Fibroblast of gingiva (primary cell): Measurements from ENCODE around the gene KIF5A.

Experiments
- DNase-seq: peaks from one replicate; pipeline ENCODE4 v3.0.0-alpha.2; 2011; ENCODE audit warnings: low read depth

Gene KIF5A

GRCh38 chr12:57535764-57536596, 13.9 kb upstream of the KIF5A start:
- DNase-seq = no peak

- no peak for DNase-seq
These were observed 13.3 kb upstream of the KIF5A start for GRCh38 chr12:57536597-57536942.

GRCh38 chr12:57539134-57539768, 10.6 kb upstream of the KIF5A start:
- DNase-seq = no peak

GRCh38 chr12:57541001-57541400, 8.8 kb upstream of the KIF5A start:
- DNase-seq = no peak

GRCh38 chr12:57541717-57542116, 8.1 kb upstream of the KIF5A start:
- DNase-seq = no peak

GRCh38 chr12:57543581-57543980, 6.3 kb upstream of the KIF5A start:
- DNase-seq = no peak

GRCh38 chr12:57545809-57546437, 3.9 kb upstream of the KIF5A start:
- DNase-seq = no peak

GRCh38 chr12:57546438-57547287, 3.2 kb upstream of the KIF5A start, which contains the start of gene DCTN2:
DCTN2 (minus strand) TSS chr12:57547192; CDS start chr12:57547063, 129 bp downstream.
- DNase-seq = peak; percentile 96

GRCh38 chr12:57547288-57548012, 2.4 kb upstream of the KIF5A start:
- no peak for DNase-seq

GRCh38 chr12:57548013-57548315, 1.9 kb upstream of the KIF5A start:
- no peak for DNase-seq

- DNase-seq = no peak
These were observed 1.4 kb upstream of the KIF5A start for GRCh38 chr12:57548488-57548887.

GRCh38 chr12:57549203-57549908, 488 bp upstream of the KIF5A start:
- no peak for DNase-seq

GRCh38 chr12:57550641-57551549, 1.1 kb downstream of the KIF5A start:
- DNase-seq = no peak

GRCh38 chr12:57551637-57552305, 1.9 kb downstream of the KIF5A start:
- DNase-seq = no peak

GRCh38 chr12:57552306-57552651, 2.4 kb downstream of the KIF5A start:
- no peak for DNase-seq

- DNase-seq = no peak
These were observed 3.0 kb downstream of the KIF5A start for GRCh38 chr12:57552835-57553313.

GRCh38 chr12:57553343-57554202, 3.7 kb downstream of the KIF5A start:
- DNase-seq = no peak

- no peak for DNase-seq
These were observed 4.6 kb downstream of the KIF5A start for GRCh38 chr12:57554453-57554852.
